DMS153 treated with DMSO at 0.1 percent for 48 hours (cell line): ENCODE measurements around the gene FERMT3.

Experiments used
- DNase-seq: peaks from one replicate; lab custom pipeline; 2025; ENCODE audit not compliant: unreplicated experiment; lab: John Stamatoyannopoulos, UW

The FERMT3 gene

GRCh38 chr11:64219354-64219684 is 12.8 kb downstream of the FERMT3 start:
- DNase-seq, result no peak

- DNase-seq, result no peak
These were observed 13.2 kb downstream of the FERMT3 start for GRCh38 chr11:64219755-64220154.

GRCh38 chr11:64220271-64220670 is 13.8 kb downstream of the FERMT3 start:
- no peak for DNase-seq

GRCh38 chr11:64220798-64221197 is 14.3 kb downstream of the FERMT3 start:
- DNase-seq, result no peak

- peak; percentile 50 for DNase-seq
These were observed 16.1 kb downstream of the FERMT3 start for GRCh38 chr11:64222651-64223000.

GRCh38 chr11:64223001-64223651 is 16.6 kb downstream of the FERMT3 start:
- no peak for DNase-seq

- DNase-seq, result no peak
These were observed 17.8 kb downstream of the FERMT3 start for GRCh38 chr11:64224151-64224890.

GRCh38 chr11:64224891-64225607 is 18.5 kb downstream of the FERMT3 start:
- no peak for DNase-seq

GRCh38 chr11:64225608-64226506 is 19.3 kb downstream of the FERMT3 start, which contains the start of the genes NUDT22 and TRPT1:
Gene NUDT22 (plus strand): TSS chr11:64226274. CDS start chr11:64226653, 379 bp downstream.
Gene TRPT1 (minus strand): TSS chr11:64226186. CDS start chr11:64225860, 326 bp downstream.
- DNase-seq, result peak; percentile 79

GRCh38 chr11:64226507-64227051 is 20.1 kb downstream of the FERMT3 start:
- DNase-seq, result peak; percentile 24

GRCh38 chr11:64227405-64227956 is 21.0 kb downstream of the FERMT3 start:
- DNase-seq, result no peak

GRCh38 chr11:64229090-64229743 is 22.7 kb downstream of the FERMT3 start:
- no peak for DNase-seq

GRCh38 chr11:64229744-64230170 is 23.2 kb downstream of the FERMT3 start:
- DNase-seq, result no peak

GRCh38 chr11:64230171-64230984 is 23.9 kb downstream of the FERMT3 start, which contains the start of gene DNAJC4:
Gene DNAJC4 (plus strand): TSS chr11:64230548. CDS start chr11:64230855, 307 bp downstream.
- peak; percentile 87 for DNase-seq

GRCh38 chr11:64230985-64231365 is 24.5 kb downstream of the FERMT3 start:
- no peak for DNase-seq

- DNase-seq, result no peak
These were observed 25.0 kb downstream of the FERMT3 start for GRCh38 chr11:64231546-64231945.

- no peak for DNase-seq
These were observed 25.9 kb downstream of the FERMT3 start for GRCh38 chr11:64232182-64232966.

GRCh38 chr11:64232967-64233315 is 26.4 kb downstream of the FERMT3 start:
- no peak for DNase-seq
